HG03108 (cell line): ENCODE measurements around the gene TAS1R3.

Experiments used
- ATAC-seq: cut with Tn5 transposase; IDR thresholded peaks from one replicate; pipeline ENCODE4 v1.9.1; 2021; ENCODE audit warnings: moderate library complexity; ENCODE audit not compliant: unreplicated experiment

The TAS1R3 gene

GRCh38 chr1:1349256-1350012, 18.4 kb downstream of the TAS1R3 start, which contains the start of gene DVL1:
TSS of gene DVL1 (minus strand) at chr1:1349418. CDS start at chr1:1349065, 353 bp downstream.
- ATAC-seq = peak; percentile 52

GRCh38 chr1:1351511-1352427, 20.7 kb downstream of the TAS1R3 start:
- no peak for ATAC-seq

- no peak for ATAC-seq
Observed at GRCh38 chr1:1352786-1353388, 21.8 kb downstream of the TAS1R3 start.

GRCh38 chr1:1353389-1354151, 22.5 kb downstream of the TAS1R3 start:
- no peak for ATAC-seq

- ATAC-seq = no peak
Observed at GRCh38 chr1:1354271-1355247, 23.5 kb downstream of the TAS1R3 start.

DNA sequence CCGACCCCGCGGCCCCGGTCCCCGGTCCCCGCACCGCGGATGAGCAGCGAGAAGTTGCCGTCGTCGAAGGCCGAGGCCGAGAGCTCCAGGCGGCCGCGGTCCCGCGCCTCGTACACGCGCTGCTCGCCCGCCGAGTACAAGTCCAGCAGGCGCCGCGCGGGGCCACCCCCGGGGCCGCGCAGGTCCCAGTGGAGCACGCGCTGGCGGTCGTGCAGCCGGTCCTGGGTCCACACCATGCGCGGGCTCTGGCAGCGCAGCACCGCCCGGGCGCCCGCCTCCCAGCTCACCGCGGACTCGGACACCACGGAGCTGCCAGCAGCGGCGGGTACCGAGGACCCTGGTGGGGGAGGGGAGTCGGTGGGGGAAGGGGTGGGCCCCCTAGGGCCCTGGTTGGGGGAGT, 24.3 kb downstream of the TAS1R3 start:
- ATAC-seq = no peak

GRCh38 chr1:1356166-1356795, 25.2 kb downstream of the TAS1R3 start:
- no peak for ATAC-seq

DNA sequence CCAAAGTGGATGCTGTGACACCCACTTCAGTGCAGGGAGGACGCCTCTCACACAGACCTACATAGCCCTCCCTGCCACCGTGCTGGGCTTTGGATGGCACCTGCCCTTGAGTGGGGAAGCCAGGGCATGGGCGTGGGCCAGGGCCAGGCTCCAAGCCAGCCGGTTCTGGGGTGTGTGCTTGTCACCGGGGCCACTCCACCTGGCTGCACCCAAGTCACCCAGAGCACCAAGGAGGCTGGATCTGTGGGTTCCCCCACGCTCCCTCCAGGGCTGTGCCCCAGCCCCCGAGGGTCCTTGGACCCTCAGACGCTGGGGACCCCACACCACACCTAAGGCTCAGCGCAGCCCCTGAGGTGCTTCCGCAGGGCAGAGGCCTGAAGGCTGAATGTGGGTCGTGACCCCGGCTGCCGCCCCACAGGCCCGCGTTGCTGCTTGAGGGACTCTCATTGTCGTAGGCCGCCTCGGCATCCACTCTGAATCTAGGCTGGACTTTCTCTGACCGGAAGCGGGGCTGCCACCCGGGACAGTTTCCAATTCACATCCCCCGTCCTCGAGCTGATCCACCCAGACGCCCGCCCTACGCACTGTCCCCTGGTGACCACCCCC, 25.8 kb downstream of the TAS1R3 start:
- ATAC-seq = no peak

- ATAC-seq = no peak
Observed at GRCh38 chr1:1357871-1358432, 26.9 kb downstream of the TAS1R3 start.

- no peak for ATAC-seq
Observed at GRCh38 chr1:1358433-1359271, 27.6 kb downstream of the TAS1R3 start, which contains the start of gene MXRA8. TSS of gene MXRA8 (minus strand) at chr1:1358555. CDS start at chr1:1358504, 51 bp downstream.

DNA sequence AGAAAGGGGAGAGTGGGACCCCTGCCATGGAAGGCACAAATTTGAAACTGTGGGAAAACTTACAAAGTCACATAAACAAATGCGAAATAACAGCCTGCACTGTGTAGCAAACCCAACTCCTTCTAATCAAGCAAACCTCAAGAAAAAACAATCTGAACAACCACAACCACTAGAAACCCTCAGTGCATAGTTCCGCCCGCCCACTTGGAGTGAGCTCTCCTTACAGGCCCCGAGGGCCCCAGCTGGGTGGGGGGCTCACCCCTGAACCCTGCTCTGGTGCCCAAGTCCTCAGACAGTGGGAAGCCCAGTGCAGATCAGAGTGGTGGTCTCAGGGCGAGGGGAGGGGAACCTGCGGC, 28.2 kb downstream of the TAS1R3 start:
- ATAC-seq = no peak

GRCh38 chr1:1359664-1360468, 28.8 kb downstream of the TAS1R3 start:
- ATAC-seq = no peak

- no peak for ATAC-seq
Observed at GRCh38 chr1:1360506-1361169, 29.6 kb downstream of the TAS1R3 start.

DNA sequence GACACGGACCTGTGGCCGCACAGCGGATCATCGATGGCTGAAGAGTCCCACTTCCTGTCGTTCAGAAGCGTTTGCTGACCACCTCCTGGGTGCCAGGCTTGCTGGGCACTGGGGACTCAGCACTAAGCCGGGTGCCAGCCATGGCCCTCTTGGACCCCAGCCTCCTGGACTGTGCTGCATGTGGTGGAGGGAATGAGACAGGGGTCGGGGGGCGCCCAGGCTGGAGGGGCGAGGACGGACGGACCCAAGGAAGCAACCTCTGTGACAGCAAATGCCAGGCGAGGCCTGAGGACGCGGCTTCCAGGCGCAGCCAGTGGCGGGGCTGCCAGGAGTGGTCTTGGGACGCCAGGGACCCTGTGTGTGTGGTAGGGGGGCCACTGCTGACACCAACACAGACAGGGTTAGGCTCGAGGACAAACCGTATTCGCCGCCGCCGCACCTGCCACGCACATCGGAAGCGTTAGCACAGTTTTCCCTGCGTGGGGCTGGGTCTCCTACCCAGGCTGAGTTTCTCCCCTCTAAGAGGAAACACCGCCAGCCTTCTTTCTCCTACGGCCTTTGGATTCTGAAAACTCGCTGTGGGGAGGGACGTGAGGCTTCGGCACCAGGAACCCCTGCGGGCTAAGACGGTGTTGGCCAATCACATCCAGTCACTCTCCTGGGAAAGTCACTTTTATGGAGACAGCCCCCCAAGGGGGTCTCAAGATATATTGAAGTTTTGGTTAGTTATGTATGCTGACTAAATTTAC, 30.3 kb downstream of the TAS1R3 start:
- ATAC-seq = no peak

- ATAC-seq = no peak
Observed at GRCh38 chr1:1361982-1362423, 30.9 kb downstream of the TAS1R3 start.
